PC-3 (cell line): ENCODE data around the gene MIA.

Experiments used
- CTCF ChIP-seq: fragments of 300-600 bp; sonication (generic); conservative IDR thresholded peaks from 2 replicates; pipeline ENCODE4 v1.5.1; 2017; ENCODE audit warnings: antibody characterized with exemption, low read depth, mild to moderate bottlenecking, low read length
- EZH2 ChIP-seq: fragments of 300-600 bp; sonication (generic); IDR thresholded peaks from one replicate; pipeline ENCODE4 v1.6.1; 2017; ENCODE audit warnings: antibody characterized with exemption, mild to moderate bottlenecking, low read length; ENCODE audit not compliant: unreplicated experiment

- TF ChIP-seq EZH2 (no peak), CTCF (no peak)
Measured at GRCh38 chr19:40811478-40812341, 36.4 kb downstream of the MIA start.
